Activated CD4-positive, alpha-beta memory T cell treated with anti-CD3 and anti-CD28 coated beads for 36 hours (primary cell): Measurements from ENCODE around the gene PSMD3. TPM values are rescaled to one million over a fixed set of nuclear protein-coding genes. Genes with fewer than 3 reads are reported as not detected.

Experiments used
- CTCF ChIA-PET: fragments of 350-600 bp; sonication (Branson Sonifier 250); formaldehyde crosslinking; loops from one replicate; lab custom pipeline; 2021; ENCODE audit warnings: antibody characterized with exemption, inconsistent platforms; lab: Charles Lee
- POLR2A ChIA-PET: fragments of 350-600 bp; sonication (Branson Sonifier 250); formaldehyde crosslinking; loops from one replicate; lab custom pipeline; 2021; ENCODE audit warnings: antibody characterized with exemption; lab: Charles Lee
- DNase-seq: peaks from one replicate; pipeline ENCODE4 v3.0.0-alpha.2; 2020
- H3K27ac Mint-ChIP-seq: one replicate; pipeline ENCODE4 v1.8.0; 2021; ENCODE audit warnings: mixed read lengths
- H3K27me3 Mint-ChIP-seq: one replicate; pipeline ENCODE4 v1.8.0; 2021; ENCODE audit warnings: mixed read lengths
- H3K36me3 Mint-ChIP-seq: one replicate; pipeline ENCODE4 v1.8.0; 2021; ENCODE audit warnings: mixed read lengths
- H3K4me1 Mint-ChIP-seq: one replicate; pipeline ENCODE4 v1.8.0; 2021; ENCODE audit warnings: low read depth, mixed read lengths
- H3K4me3 Mint-ChIP-seq: one replicate; pipeline ENCODE4 v1.8.0; 2021; ENCODE audit warnings: mild to moderate bottlenecking, mixed read lengths
- H3K9me3 Mint-ChIP-seq: one replicate; pipeline ENCODE4 v1.8.0; 2021; ENCODE audit warnings: mixed read lengths
- intact Hi-C: fragments of 100-400 bp; cut with micrococcal nuclease; formaldehyde crosslinking; loops from one replicate; pipeline ENCODE4 v1.15.1; 2023
- total RNA-seq, 2 experiments: library from RNA; stranded (reverse); gene quantifications; one replicate each; pipeline ENCODE4 v1.2.3, GENCODE V29; 2021

PSMD3 gene
- total RNA-seq, 2 experiments from 2014 or later, result 120 to 124 TPM

GRCh38 chr17:39975801-39976200 lies 4.8 kb upstream of the PSMD3 start:
- H3K4me3 Mint-ChIP-seq, result no peak overlapping the region
- intact Hi-C loops, result no loop called here

GRCh38 chr17:39979016-39979670 lies 1.5 kb upstream of the PSMD3 start:
- intact Hi-C loops, result no loop called here
- ChIA-PET CTCF (interaction anchor here (0.6 to 4.8 kb wide), 9 partner anchors 10 to 358 kb away, joined by 3 to 77 read pairs (median 5); no protein-coding TSS in a partner anchor), POLR2A (interaction anchor here (1.3 to 1.6 kb wide), 3 partner anchors 50 to 357 kb away, joined by 4 to 6 read pairs (median 5); no protein-coding TSS in a partner anchor)
- peaks cover 6% of the 10 kb centered on the region for H3K27me3 Mint-ChIP-seq
- no peak overlapping the region for H3K4me3 Mint-ChIP-seq
- H3K9me3 Mint-ChIP-seq, result no peaks in the 10 kb centered on the region
- no peak overlapping the region for H3K27ac Mint-ChIP-seq
- peaks cover 27% of the 10 kb centered on the region for H3K4me1 Mint-ChIP-seq
- H3K36me3 Mint-ChIP-seq, result peaks cover 8% of the 10 kb centered on the region
- DNase-seq, result no peak

More at GRCh38 chr17:39975801-39976200, 4.8 kb upstream of the PSMD3 start:
- H3K36me3 Mint-ChIP-seq, result no peaks in the 10 kb centered on the region
- H3K9me3 Mint-ChIP-seq, result no peaks in the 10 kb centered on the region
- peaks cover 20% of the 10 kb centered on the region for H3K4me1 Mint-ChIP-seq
- CTCF ChIA-PET, result interaction anchor here (0.6 to 4.8 kb wide), 3 partner anchors 18 to 103 kb away, joined by 3 to 37 read pairs (median 5); no protein-coding TSS in a partner anchor
- H3K27me3 Mint-ChIP-seq, result peaks cover 18% of the 10 kb centered on the region
- no peak for DNase-seq
- POLR2A ChIA-PET, result no interaction called here
- no peak overlapping the region for H3K27ac Mint-ChIP-seq

GRCh38 chr17:39979893-39980350 lies 685 bp upstream of the PSMD3 start:
- intact Hi-C loops, result loop anchor here (1.0 to 5.0 kb wide), 10 partner anchors 21 to 357 kb away; partner anchors contain the start of genes LRRC3C and ORMDL3
- DNase-seq, result no peak
- peaks cover 13% of the 10 kb centered on the region for H3K36me3 Mint-ChIP-seq
- H3K4me3 Mint-ChIP-seq, result peak overlapping the region; percentile 95
- no peaks in the 10 kb centered on the region for H3K9me3 Mint-ChIP-seq
- H3K27me3 Mint-ChIP-seq, result peaks cover 6% of the 10 kb centered on the region
- CTCF ChIA-PET, result interaction anchor here (0.5 to 4.8 kb wide), 30 partner anchors 8 to 586 kb away, joined by 3 to 77 read pairs (median 4); partner anchors contain the start of genes IKZF3, MIEN1 and PGAP3
- H3K4me1 Mint-ChIP-seq, result peaks cover 30% of the 10 kb centered on the region
- POLR2A ChIA-PET, result interaction anchor here (0.5 to 1.6 kb wide), 13 partner anchors 39 to 358 kb away, joined by 3 to 6 read pairs (median 4); partner anchors contain the start of gene PGAP3
- peak overlapping the region; percentile 88 for H3K27ac Mint-ChIP-seq

GRCh38 chr17:39981207-39981741 lies 667 bp downstream of the PSMD3 start:
- Mint-ChIP-seq H3K4me1 (peaks cover 30% of the 10 kb centered on the region), H3K4me3 (peak overlapping the region; percentile 95), H3K27ac (peak overlapping the region; percentile 88), H3K9me3 (no peaks in the 10 kb centered on the region), H3K27me3 (peaks cover 6% of the 10 kb centered on the region), H3K36me3 (peaks cover 24% of the 10 kb centered on the region)
- ChIA-PET POLR2A (interaction anchor here (0.6 to 1.6 kb wide), 11 partner anchors 41 to 359 kb away, joined by 3 to 5 read pairs (median 3); partner anchors contain the start of gene PGAP3), CTCF (interaction anchor here (0.6 to 4.8 kb wide), 37 partner anchors 10 to 360 kb away, joined by 3 to 77 read pairs (median 4); partner anchors contain the start of genes GSDMA, IKZF3, MED24 and MIEN1)
- DNase-seq, result no peak
- intact Hi-C loops, result loop anchor here (2.0 to 5.0 kb wide), 2 partner anchors 209 to 358 kb away; no protein-coding TSS in a partner anchor

GRCh38 chr17:39981766-39982375 lies 1.3 kb downstream of the PSMD3 start:
- Mint-ChIP-seq H3K27ac (peak overlapping the region; percentile 88), H3K4me3 (peak overlapping the region; percentile 95), H3K36me3 (peaks cover 30% of the 10 kb centered on the region), H3K27me3 (peaks cover 6% of the 10 kb centered on the region), H3K4me1 (peaks cover 30% of the 10 kb centered on the region), H3K9me3 (no peaks in the 10 kb centered on the region)
- POLR2A ChIA-PET, result interaction anchor here (1.0 kb wide), 1 partner anchor 87 kb away, joined by 3 read pairs; no protein-coding TSS in a partner anchor
- intact Hi-C loops, result loop anchor here (2.0 to 5.0 kb wide), 2 partner anchors 210 to 359 kb away; no protein-coding TSS in a partner anchor
- no peak for DNase-seq
- CTCF ChIA-PET, result interaction anchor here (0.8 to 2.0 kb wide), 6 partner anchors 24 to 130 kb away, joined by 4 to 11 read pairs (median 6); partner anchors contain the start of gene NR1D1

- Mint-ChIP-seq H3K27ac (no peak overlapping the region), H3K9me3 (no peaks in the 10 kb centered on the region), H3K36me3 (peaks cover 70% of the 10 kb centered on the region), H3K27me3 (no peaks in the 10 kb centered on the region), H3K4me1 (peaks cover 10% of the 10 kb centered on the region), H3K4me3 (no peak overlapping the region)
- CTCF ChIA-PET, result no interaction called here
- no peak for DNase-seq
- intact Hi-C loops, result no loop called here
- POLR2A ChIA-PET, result no interaction called here
Measured at GRCh38 chr17:39988206-39988810, 7.7 kb downstream of the PSMD3 start.

- Mint-ChIP-seq H3K36me3 (peaks cover 56% of the 10 kb centered on the region), H3K9me3 (no peaks in the 10 kb centered on the region), H3K27me3 (no peaks in the 10 kb centered on the region), H3K4me1 (peaks cover 4% of the 10 kb centered on the region), H3K4me3 (no peak overlapping the region), H3K27ac (no peak overlapping the region)
- intact Hi-C loops, result no loop called here
- ChIA-PET CTCF (interaction anchor here (1.6 kb wide), 1 partner anchor 81 kb away, joined by 6 read pairs; no protein-coding TSS in a partner anchor), POLR2A (no interaction called here)
- DNase-seq, result no peak
Measured at GRCh38 chr17:39994448-39994847, 13.8 kb downstream of the PSMD3 start.

GRCh38 chr17:39995438-39995837 lies 14.8 kb downstream of the PSMD3 start:
- Mint-ChIP-seq H3K4me3 (no peak overlapping the region), H3K36me3 (peaks cover 51% of the 10 kb centered on the region), H3K4me1 (peaks cover 5% of the 10 kb centered on the region), H3K9me3 (no peaks in the 10 kb centered on the region), H3K27me3 (no peaks in the 10 kb centered on the region), H3K27ac (no peak overlapping the region)
- DNase-seq, result no peak
- CTCF ChIA-PET, result no interaction called here
- POLR2A ChIA-PET, result no interaction called here
- intact Hi-C loops, result no loop called here

- Mint-ChIP-seq H3K27ac (no peak overlapping the region), H3K4me3 (no peak overlapping the region), H3K36me3 (peaks cover 47% of the 10 kb centered on the region), H3K4me1 (peaks cover 5% of the 10 kb centered on the region), H3K9me3 (no peaks in the 10 kb centered on the region), H3K27me3 (no peaks in the 10 kb centered on the region)
- DNase-seq, result no peak
- CTCF ChIA-PET, result no interaction called here
- POLR2A ChIA-PET, result no interaction called here
- intact Hi-C loops, result no loop called here
Measured at GRCh38 chr17:39996162-39996561, 15.6 kb downstream of the PSMD3 start.

- peaks cover 5% of the 10 kb centered on the region for H3K4me1 Mint-ChIP-seq
- no peak for DNase-seq
- peaks cover 42% of the 10 kb centered on the region for H3K36me3 Mint-ChIP-seq
- intact Hi-C loops, result no loop called here
- H3K27me3 Mint-ChIP-seq, result no peaks in the 10 kb centered on the region
- H3K4me3 Mint-ChIP-seq, result no peak overlapping the region
- ChIA-PET POLR2A (interaction anchor here (0.6 kb wide), 1 partner anchor 389 kb away, joined by 4 read pairs; no protein-coding TSS in a partner anchor), CTCF (interaction anchor here (1.3 kb wide), 1 partner anchor 79 kb away, joined by 5 read pairs; no protein-coding TSS in a partner anchor)
- no peak overlapping the region for H3K27ac Mint-ChIP-seq
- H3K9me3 Mint-ChIP-seq, result no peaks in the 10 kb centered on the region
Measured at GRCh38 chr17:39996800-39997199, 16.2 kb downstream of the PSMD3 start.

GRCh38 chr17:39997543-39997942 lies 16.9 kb downstream of the PSMD3 start:
- POLR2A ChIA-PET, result interaction anchor here (0.5 kb wide), 1 partner anchor 387 kb away, joined by 3 read pairs; no protein-coding TSS in a partner anchor
- DNase-seq, result no peak
- H3K4me1 Mint-ChIP-seq, result peaks cover 5% of the 10 kb centered on the region
- no peak overlapping the region for H3K27ac Mint-ChIP-seq
- CTCF ChIA-PET, result interaction anchor here (1.3 kb wide), 1 partner anchor 78 kb away, joined by 5 read pairs; no protein-coding TSS in a partner anchor
- H3K9me3 Mint-ChIP-seq, result no peaks in the 10 kb centered on the region
- H3K27me3 Mint-ChIP-seq, result no peaks in the 10 kb centered on the region
- H3K4me3 Mint-ChIP-seq, result no peak overlapping the region
- intact Hi-C loops, result no loop called here
- H3K36me3 Mint-ChIP-seq, result peaks cover 39% of the 10 kb centered on the region
